Activated T-cell treated with anti-CD3 and anti-CD28 coated beads for 24 hours (primary cell): ENCODE results near the gene BIRC2.
A peak's percentile ranks its signal among the peaks of the same experiment; 100 is the strongest.
"Not testable (repeated sequence)": the region's sequence is repeated elsewhere in the genome, so short reads cannot be mapped to it uniquely, and the experiment has no call there.

Experiments used
- DNase-seq: peaks from one replicate; pipeline ENCODE4 v3.0.0-alpha.2; 2020; ENCODE audit warnings: low read depth

BIRC2 gene

GRCh38 chr11:102323542-102324251 lies 23.3 kb upstream of the BIRC2 start:
- DNase-seq: no peak

GRCh38 chr11:102325088-102325487 lies 21.9 kb upstream of the BIRC2 start:
- no peak for DNase-seq

- no peak for DNase-seq
These were observed 18.3 kb upstream of the BIRC2 start for GRCh38 chr11:102328748-102329147.

GRCh38 chr11:102330231-102330630 lies 16.8 kb upstream of the BIRC2 start:
- no peak for DNase-seq

DNA sequence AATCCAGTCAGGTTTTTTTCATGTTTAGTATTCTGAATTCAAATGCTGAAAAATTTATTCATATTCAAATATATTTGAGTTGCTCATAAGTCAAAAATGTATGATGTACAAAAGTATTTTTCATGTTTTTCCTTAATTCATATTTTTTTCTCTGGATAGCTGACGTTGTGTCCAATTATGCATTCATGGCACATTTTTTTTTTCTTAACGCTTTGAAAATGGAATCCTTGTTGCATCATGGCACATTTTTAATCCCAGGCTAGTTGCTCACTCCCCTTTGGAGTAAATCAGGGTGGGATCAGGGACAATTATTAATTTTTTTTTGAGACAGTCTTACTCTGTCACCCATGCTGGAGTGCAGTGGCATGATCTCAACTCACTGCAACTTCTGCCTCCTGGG lies 15.7 kb upstream of the BIRC2 start:
- DNase-seq: no peak

- no peak for DNase-seq
These were observed 14.4 kb upstream of the BIRC2 start for GRCh38 chr11:102332611-102332994.

DNA sequence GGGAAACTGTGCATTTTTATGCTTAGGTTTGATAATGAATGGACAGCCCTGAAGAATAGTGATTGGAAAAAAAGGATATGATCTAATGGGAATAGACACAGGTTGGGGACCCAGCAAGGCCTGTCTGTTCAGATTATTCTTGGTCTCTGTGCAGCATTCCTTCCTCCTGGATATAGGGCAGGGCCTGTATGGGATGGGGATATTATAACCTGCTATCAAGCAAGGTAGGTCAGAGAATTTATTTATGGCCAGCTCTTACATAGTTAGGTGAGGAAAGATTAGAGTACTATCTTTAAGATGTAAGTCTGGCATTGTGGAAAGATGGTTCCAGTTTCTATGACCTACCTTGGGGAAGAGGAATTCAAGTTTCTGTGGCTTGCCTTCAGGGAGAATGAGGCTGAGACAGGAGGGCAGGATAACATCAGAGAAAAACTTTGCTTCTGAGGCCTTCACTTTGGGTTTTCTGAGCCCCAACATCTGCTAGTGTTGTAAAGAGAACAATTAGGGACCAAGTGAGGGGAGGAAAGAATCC lies 8.5 kb upstream of the BIRC2 start:
- DNase-seq: no peak

- DNase-seq: not testable (repeated sequence)
These were observed 5.7 kb upstream of the BIRC2 start for GRCh38 chr11:102341311-102341710.

DNA sequence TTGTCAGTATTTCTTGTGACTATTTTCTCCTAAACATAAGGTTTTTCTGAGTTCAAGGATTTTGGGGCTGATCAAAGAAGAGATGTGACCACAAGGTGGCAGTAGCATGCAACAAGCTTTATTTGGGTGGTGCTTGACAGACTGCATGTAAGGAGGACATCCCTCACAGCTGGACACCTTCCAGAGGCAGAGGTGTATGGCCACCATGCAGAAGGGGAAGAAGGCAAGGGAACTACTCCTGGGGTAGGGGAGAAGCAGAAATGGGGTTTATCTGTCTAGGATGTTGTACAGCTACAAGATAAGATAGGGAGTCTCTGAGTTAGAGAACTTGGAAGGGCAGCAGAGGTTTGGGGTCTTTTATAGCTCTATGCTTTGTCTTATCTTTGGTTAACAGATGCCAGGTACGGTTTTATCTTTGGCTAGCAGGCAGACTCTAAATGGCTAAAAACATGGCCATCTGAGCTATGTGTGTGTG lies 5.1 kb upstream of the BIRC2 start:
- peak; percentile 69 for DNase-seq

DNA sequence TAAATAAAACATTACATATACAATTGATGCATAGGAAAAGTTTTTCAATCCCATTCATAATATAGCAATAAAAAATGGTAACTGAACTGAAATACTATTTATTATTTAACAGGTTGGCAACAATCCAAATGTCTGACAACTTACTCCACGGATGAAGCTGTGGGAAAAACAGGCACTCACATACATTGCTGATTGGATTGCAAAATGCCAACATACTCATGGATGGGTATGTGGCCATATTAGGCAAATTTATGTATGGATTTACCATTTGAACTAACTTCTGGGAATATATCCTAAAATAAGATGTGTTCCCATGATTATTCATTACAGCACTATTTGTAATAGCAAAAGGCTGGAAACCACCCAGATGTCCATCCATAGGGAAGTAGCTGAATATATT lies 3.2 kb upstream of the BIRC2 start:
- DNase-seq: no peak

- no peak for DNase-seq
These were observed 1.1 kb upstream of the BIRC2 start for GRCh38 chr11:102345904-102346303.

- DNase-seq: no peak
These were observed 612 bp upstream of the BIRC2 start for GRCh38 chr11:102346456-102346747.

- DNase-seq: no peak
These were observed 702 bp downstream of the BIRC2 start for GRCh38 chr11:102347462-102348370.

- DNase-seq: no peak
These were observed 10.1 kb downstream of the BIRC2 start for GRCh38 chr11:102357116-102357515.

DNA sequence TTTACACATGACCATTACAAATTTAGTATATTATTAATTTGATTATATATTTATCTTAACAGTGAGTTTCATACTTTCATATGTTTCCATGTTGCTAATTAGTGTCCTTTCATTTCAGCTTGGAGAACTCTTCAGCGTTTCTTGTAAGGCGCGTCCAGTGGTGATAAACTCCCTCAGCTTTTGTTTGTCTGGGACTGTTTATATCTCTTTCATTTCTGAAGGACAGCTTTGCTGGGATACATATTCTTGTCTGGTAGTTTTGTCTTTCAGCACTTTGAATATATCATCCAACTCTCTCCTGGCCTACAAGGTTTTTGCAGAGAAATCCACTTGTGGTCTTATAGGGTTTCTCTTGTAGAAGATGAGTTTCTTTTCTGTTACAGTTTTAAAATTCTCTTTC lies 12.4 kb downstream of the BIRC2 start:
- no peak for DNase-seq

DNA sequence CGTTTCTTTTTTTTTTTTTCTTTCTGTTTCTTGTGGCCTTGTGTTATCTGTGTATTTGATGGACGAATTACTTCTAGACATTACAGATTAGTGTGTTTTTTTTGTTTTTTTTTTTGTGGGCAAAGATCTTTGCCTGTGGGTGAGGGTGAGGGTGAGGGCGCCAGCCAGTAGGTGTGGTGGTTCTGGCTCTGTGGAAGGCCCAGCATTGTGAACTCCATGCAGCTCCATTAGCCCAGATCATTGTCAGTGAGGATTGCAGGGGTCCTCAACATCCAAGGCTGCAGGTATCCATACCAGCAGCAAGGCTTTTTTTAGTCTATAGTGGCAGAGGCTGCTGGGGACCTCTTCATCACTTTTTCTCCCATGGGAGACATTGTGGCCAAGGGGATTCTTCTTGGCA lies 13.7 kb downstream of the BIRC2 start:
- no peak for DNase-seq

DNA sequence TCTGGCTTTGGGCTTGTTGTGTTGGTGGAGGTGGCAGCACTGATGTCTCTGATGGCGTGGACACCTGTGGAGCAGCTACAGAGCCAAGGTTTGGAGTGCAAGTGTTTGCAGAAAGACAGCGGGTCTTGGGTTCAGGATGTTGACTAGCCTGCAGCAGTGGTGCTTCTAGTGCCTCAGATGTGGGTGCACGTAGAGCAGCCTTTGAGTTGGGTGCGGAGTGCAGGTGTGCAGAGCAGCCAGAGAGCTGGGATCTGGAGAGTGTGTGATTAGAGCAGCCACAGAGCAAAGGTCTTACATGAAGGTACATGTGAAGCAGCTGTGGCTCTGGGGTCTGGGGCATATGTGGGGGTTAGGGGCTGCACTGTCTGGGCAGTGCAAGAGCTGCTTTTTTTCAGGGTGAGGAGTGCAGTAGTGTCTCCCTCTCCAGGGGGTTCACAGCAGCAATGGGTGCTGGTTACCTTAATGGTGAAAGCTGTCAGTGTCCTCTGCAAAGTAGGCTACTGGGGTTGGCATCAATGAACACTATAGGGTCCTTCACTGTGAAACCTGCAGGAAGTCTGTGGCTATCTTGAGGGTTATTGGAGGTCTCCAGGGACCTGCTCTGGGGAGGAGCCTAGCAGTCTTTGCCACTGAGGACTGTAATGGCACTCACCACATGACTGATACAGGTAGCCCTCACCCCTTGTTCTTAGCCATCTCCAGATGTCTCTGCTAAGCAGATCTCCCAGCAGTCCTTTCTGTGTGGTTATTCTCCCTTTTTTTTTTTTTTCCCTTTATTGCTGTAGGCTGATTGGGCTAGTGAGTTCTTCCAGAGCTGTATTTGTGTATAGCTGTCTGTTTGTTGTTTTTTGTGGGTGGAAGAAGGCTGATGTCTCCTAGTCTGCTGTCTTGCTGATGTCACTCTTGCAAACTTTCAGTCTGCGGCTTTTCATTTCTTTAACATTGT lies 14.3 kb downstream of the BIRC2 start:
- no peak for DNase-seq

- no peak for DNase-seq
These were observed 18.0 kb downstream of the BIRC2 start for GRCh38 chr11:102364991-102365390.

DNA sequence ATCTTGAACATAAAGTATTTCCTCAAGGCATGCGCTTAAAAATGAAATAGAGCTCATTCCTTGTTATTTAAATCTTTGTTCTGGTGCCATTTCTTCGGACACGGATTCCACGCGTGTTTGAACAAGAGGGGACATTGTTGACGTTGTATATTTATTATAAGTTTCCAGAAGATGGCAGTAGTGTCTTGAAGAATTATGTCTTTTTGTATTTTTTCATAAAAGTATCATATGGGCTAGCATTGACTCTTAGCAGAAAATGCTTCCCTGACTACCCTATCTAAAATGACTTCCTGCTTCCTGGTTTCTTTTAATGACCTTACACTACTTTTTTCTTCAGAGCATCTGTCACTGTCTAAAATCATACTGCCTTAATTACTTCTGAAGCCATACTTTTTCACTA lies 20.4 kb downstream of the BIRC2 start:
- DNase-seq: no peak

DNA sequence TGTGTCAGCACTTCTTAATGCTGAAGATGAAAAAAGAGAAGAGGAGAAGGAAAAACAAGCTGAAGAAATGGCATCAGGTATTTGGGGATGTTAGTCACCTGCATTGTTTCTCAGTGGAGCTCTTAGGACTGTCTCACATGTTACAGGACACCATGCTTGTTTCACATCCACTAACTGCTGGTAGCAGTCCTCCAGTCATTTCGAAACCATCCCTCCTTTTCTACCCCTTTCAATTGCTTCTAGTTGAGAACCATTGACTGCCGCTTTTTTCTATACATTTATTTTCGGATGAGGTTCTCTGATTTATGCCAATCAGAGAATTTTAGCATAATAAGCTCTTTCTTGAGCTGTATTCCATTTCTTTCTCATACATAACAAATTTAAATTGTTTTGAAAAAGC lies 21.5 kb downstream of the BIRC2 start:
- no peak for DNase-seq

- not testable (repeated sequence) for DNase-seq
These were observed 27.8 kb downstream of the BIRC2 start for GRCh38 chr11:102374633-102375424.
